ENCODE measurements around the gene CTSA. TPM values are rescaled to one million over a fixed set of nuclear protein-coding genes. Genes with fewer than 3 reads are reported as not detected.

Gene CTSA
- total and polyA plus RNA-seq, 9 of the 15 experiments (the other 6 are each of a cell fraction or from before 2014, with no cell fraction given) = 8.8 to 61.7 (median 28.3) TPM

DNA sequence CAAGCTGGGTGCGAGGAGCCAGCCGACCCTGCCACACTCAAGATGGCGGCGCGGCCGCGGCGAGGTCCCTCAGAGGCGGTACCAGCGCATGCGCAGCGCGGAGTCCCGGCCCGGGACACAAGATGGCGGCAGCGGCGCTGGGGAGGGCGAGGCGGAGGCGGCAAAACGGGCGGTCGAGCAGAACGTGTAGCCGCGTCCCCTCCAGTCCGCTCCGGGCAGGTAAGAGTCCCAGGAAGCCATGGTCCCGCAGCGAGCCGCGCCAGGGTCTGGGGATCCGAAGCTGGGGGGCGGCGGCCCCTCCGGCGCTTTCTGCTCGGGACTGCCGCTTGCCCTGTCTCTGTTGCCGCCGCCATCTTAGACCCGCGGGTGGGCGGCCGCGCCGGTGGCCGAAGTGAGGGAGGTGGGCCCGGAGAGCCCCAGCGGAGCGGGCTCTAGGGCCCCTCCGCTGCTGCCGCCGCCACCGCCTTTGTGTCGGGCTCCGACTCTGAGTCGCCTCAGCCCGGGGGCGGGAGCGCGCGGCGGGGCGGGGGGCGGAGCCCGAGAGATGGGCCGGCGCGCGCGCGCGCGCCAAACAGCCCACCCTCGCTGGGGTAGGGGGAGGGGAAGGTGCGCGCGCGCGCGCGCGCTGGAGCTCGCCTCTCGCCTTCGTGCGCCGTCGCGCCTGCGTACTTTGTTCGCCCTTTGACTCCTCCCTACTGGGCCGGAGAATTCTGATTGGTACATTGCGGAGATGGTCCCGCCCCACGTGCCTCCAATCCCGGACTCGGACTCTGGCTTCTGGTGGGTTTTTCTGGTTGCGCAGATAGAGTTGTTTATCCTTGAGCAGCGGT is 43.7 kb downstream of the CTSA start, which contains the start of gene PCIF1 (continued):
- no peak for TF ChIP-seq DDX20 (tag; IDR thresholded peaks at IDR 0.05; ENCODE audit: low read depth)
- no peak for TF ChIP-seq CAMTA2 (CRISPR knock-in tag; conservative IDR thresholded peaks at IDR 0.05)
- TF ChIP-seq NRF1 (conservative IDR thresholded peaks at IDR 0.05 in 1 of 2, IDR thresholded peaks at IDR 0.05 in 1 of 2) = peak; percentile 96 to 98
- peak; percentile 88 for TF ChIP-seq ZFX (CRISPR knock-in tag; IDR thresholded peaks at IDR 0.05)
- peak; percentile 93 for TF ChIP-seq RBBP5 (IDR thresholded peaks at IDR 0.05; ENCODE audit: borderline replicate concordance, insufficient read depth, low read length, poor library complexity, severe bottlenecking)
- peak; percentile 78; the same call in 1 of the 2 replicates for TF ChIP-seq OTX1 (CRISPR knock-in tag; IDR thresholded peaks at IDR 0.05)
- TF ChIP-seq HNRNPH1 (optimal IDR thresholded peaks at IDR 0.05; ENCODE audit: low read depth, low read length) = no peak
- TF ChIP-seq, protein P1, sequence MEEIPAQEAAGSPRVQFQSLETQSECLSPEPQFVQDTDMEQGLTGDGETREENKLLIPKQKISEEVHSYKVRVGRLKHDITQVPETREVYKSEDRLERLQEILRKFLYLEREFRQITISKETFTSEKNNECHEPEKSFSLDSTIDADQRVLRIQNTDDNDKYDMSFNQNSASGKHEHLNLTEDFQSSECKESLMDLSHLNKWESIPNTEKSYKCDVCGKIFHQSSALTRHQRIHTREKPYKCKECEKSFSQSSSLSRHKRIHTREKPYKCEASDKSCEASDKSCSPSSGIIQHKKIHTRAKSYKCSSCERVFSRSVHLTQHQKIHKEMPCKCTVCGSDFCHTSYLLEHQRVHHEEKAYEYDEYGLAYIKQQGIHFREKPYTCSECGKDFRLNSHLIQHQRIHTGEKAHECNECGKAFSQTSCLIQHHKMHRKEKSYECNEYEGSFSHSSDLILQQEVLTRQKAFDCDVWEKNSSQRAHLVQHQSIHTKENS (CRISPR knock-in tag; IDR thresholded peaks at IDR 0.05) = no peak
- TF ChIP-seq U2AF1 (optimal IDR thresholded peaks at IDR 0.05; ENCODE audit: low read depth, low read length) = peak; percentile 99
- TF ChIP-seq NEUROD1 (IDR thresholded peaks at IDR 0.05; ENCODE audit: borderline replicate concordance, low read depth, low read length, partially characterized antibody) = peak; percentile 15
- TF ChIP-seq, protein P2, sequence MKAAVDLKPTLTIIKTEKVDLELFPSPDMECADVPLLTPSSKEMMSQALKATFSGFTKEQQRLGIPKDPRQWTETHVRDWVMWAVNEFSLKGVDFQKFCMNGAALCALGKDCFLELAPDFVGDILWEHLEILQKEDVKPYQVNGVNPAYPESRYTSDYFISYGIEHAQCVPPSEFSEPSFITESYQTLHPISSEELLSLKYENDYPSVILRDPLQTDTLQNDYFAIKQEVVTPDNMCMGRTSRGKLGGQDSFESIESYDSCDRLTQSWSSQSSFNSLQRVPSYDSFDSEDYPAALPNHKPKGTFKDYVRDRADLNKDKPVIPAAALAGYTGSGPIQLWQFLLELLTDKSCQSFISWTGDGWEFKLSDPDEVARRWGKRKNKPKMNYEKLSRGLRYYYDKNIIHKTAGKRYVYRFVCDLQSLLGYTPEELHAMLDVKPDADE (conservative IDR thresholded peaks at IDR 0.05; ENCODE audit: control insufficient read depth, low read depth, low read length) = peak; percentile 91
- TF ChIP-seq, protein P3, sequence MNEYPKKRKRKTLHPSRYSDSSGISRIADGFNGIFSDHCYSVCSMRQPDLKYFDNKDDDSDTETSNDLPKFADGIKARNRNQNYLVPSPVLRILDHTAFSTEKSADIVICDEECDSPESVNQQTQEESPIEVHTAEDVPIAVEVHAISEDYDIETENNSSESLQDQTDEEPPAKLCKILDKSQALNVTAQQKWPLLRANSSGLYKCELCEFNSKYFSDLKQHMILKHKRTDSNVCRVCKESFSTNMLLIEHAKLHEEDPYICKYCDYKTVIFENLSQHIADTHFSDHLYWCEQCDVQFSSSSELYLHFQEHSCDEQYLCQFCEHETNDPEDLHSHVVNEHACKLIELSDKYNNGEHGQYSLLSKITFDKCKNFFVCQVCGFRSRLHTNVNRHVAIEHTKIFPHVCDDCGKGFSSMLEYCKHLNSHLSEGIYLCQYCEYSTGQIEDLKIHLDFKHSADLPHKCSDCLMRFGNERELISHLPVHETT (CRISPR knock-in tag; conservative IDR thresholded peaks at IDR 0.05 in 1 of 2, IDR thresholded peaks at IDR 0.05 in 1 of 2) = peak in 1 of 2 experiments; percentile 90; a peak in 2 of 4 replicates
- peak; percentile 37; the same call in 1 of the 2 replicates for TF ChIP-seq ZNF431 (CRISPR knock-in tag; IDR thresholded peaks at IDR 0.05)
- peak; percentile 97 for TF ChIP-seq TBP (optimal IDR thresholded peaks at IDR 0.05; ENCODE audit: low read depth, low read length)
- TF ChIP-seq, protein P4, sequence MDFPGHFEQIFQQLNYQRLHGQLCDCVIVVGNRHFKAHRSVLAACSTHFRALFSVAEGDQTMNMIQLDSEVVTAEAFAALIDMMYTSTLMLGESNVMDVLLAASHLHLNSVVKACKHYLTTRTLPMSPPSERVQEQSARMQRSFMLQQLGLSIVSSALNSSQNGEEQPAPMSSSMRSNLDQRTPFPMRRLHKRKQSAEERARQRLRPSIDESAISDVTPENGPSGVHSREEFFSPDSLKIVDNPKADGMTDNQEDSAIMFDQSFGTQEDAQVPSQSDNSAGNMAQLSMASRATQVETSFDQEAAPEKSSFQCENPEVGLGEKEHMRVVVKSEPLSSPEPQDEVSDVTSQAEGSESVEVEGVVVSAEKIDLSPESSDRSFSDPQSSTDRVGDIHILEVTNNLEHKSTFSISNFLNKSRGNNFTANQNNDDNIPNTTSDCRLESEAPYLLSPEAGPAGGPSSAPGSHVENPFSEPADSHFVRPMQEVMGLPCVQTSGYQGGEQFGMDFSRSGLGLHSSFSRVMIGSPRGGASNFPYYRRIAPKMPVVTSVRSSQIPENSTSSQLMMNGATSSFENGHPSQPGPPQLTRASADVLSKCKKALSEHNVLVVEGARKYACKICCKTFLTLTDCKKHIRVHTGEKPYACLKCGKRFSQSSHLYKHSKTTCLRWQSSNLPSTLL (IDR thresholded peaks at IDR 0.05) = no peak
- peak; percentile 62 for TF ChIP-seq NR2C1 (IDR thresholded peaks at IDR 0.05)
- peak; percentile 68 for TF ChIP-seq NR2C1 (tag; IDR thresholded peaks at IDR 0.05)
- no peak for TF ChIP-seq NFXL1 (CRISPR knock-in tag; IDR thresholded peaks at IDR 0.05)
- no peak for TF ChIP-seq ZFP30 (CRISPR knock-in tag; IDR thresholded peaks at IDR 0.05; ENCODE audit: borderline replicate concordance)
- peak; percentile 94 for TF ChIP-seq POLR2H (tag; IDR thresholded peaks at IDR 0.05; ENCODE audit: low read depth)
- TF ChIP-seq SLC30A9 (CRISPR knock-in tag; IDR thresholded peaks at IDR 0.05) = no peak

Measured in K562 (cell line).